Measurements from ENCODE around the gene VPS26A. TPM values are rescaled to one million over a fixed set of nuclear protein-coding genes. Genes with fewer than 3 reads are reported as not detected.

VPS26A gene
- total and polyA plus RNA-seq, 2 experiments from 2014 or later = 57.6 to 58.7 TPM

- Histone ChIP-seq H3K4me1 (ENCODE audit: insufficient read depth) (no peaks in the 10 kb centered on the region), H3K36me3 (replicated peaks; ENCODE audit: insufficient read depth, low read depth) (no peaks in the 10 kb centered on the region), H3K4me2 (no peak overlapping the region), H3K27me3 (no peaks in the 10 kb centered on the region), H3K4me3 (no peak overlapping the region), H3K79me2 (no peaks in the 10 kb centered on the region), H3K9me3 (ENCODE audit: low read depth) (no peaks in the 10 kb centered on the region), H3K9me2 (replicated peaks; ENCODE audit: insufficient read depth) (no peaks in the 10 kb centered on the region), H2AFZ (no peak overlapping the region), H3K27ac (no peak overlapping the region), H4K20me1 (ENCODE audit: insufficient read depth, poor library complexity, severe bottlenecking) (no peaks in the 10 kb centered on the region)
- no peak for DNase-seq (ENCODE audit: low spot score)
- TF ChIP-seq EZH2phosphoT487 (IDR thresholded peaks at IDR 0.05; ENCODE audit: low read depth, severe bottlenecking, unreplicated experiment) (no peak), EZH2 (IDR thresholded peaks at IDR 0.05; ENCODE audit: borderline replicate concordance) (no peak)
- TF ChIP-seq, protein P1, sequence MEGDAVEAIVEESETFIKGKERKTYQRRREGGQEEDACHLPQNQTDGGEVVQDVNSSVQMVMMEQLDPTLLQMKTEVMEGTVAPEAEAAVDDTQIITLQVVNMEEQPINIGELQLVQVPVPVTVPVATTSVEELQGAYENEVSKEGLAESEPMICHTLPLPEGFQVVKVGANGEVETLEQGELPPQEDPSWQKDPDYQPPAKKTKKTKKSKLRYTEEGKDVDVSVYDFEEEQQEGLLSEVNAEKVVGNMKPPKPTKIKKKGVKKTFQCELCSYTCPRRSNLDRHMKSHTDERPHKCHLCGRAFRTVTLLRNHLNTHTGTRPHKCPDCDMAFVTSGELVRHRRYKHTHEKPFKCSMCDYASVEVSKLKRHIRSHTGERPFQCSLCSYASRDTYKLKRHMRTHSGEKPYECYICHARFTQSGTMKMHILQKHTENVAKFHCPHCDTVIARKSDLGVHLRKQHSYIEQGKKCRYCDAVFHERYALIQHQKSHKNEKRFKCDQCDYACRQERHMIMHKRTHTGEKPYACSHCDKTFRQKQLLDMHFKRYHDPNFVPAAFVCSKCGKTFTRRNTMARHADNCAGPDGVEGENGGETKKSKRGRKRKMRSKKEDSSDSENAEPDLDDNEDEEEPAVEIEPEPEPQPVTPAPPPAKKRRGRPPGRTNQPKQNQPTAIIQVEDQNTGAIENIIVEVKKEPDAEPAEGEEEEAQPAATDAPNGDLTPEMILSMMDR (IDR thresholded peaks at IDR 0.05; ENCODE audit: poor library complexity) = no peak
- 58% methylated on average over 2 of the region's 2 CpGs for WGBS (ENCODE audit: low lambda C conversion rate, missing lambda C conversion rate)
Observed at GRCh38 chr10:69078311-69078710, 45.7 kb upstream of the VPS26A start.

- Histone ChIP-seq H3K79me2 (no peaks in the 10 kb centered on the region), H2AFZ (no peak overlapping the region), H3K4me3 (no peak overlapping the region), H3K9me2 (replicated peaks; ENCODE audit: insufficient read depth) (no peaks in the 10 kb centered on the region), H3K27me3 (no peaks in the 10 kb centered on the region), H3K4me2 (no peak overlapping the region), H3K4me1 (ENCODE audit: insufficient read depth) (no peaks in the 10 kb centered on the region), H4K20me1 (ENCODE audit: insufficient read depth, poor library complexity, severe bottlenecking) (no peaks in the 10 kb centered on the region), H3K36me3 (replicated peaks; ENCODE audit: insufficient read depth, low read depth) (no peaks in the 10 kb centered on the region), H3K27ac (no peak overlapping the region), H3K9me3 (ENCODE audit: low read depth) (no peaks in the 10 kb centered on the region)
- 81% methylated on average over 4 of the region's 4 CpGs for WGBS (ENCODE audit: low lambda C conversion rate, missing lambda C conversion rate)
- DNase-seq (ENCODE audit: low spot score) = no peak
- TF ChIP-seq EZH2 (IDR thresholded peaks at IDR 0.05; ENCODE audit: borderline replicate concordance) (no peak), EZH2phosphoT487 (IDR thresholded peaks at IDR 0.05; ENCODE audit: low read depth, severe bottlenecking, unreplicated experiment) (no peak)
- TF ChIP-seq, protein P1 (IDR thresholded peaks at IDR 0.05; ENCODE audit: poor library complexity) = no peak
Observed at GRCh38 chr10:69080226-69080625, 43.8 kb upstream of the VPS26A start.

DNA sequence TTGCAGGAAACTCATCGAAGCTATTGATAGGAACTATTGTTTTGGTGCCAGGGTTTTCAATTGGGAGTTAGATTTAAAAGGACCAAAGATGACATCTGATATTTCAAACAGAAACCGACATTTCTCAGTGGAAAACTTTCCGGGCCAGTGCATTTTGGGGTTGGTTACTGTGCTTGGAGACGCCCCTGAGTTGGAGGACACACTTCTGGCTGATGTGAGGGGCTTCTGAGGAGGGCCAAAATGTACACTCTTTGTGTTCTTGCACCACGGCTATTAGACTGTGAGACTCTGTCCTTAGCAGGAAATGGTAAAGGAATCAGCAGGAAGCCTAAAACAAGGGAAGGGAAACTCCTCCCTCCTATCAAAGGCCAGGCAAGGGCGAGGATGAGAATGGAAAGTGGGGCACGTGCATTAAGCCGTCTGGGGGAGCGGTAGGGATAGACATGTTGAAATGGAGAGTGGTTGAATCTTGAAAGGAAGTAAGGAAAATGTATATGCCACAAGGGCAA, 37.9 kb upstream of the VPS26A start:
- no peaks in the 10 kb centered on the region for H4K20me1 ChIP-seq (ENCODE audit: insufficient read depth, poor library complexity, severe bottlenecking)
- no peaks in the 10 kb centered on the region for H3K79me2 ChIP-seq
- TF ChIP-seq EZH2phosphoT487 (IDR thresholded peaks at IDR 0.05; ENCODE audit: low read depth, severe bottlenecking, unreplicated experiment) (no peak), EZH2 (IDR thresholded peaks at IDR 0.05; ENCODE audit: borderline replicate concordance) (no peak)
- TF ChIP-seq, protein P1 (IDR thresholded peaks at IDR 0.05; ENCODE audit: poor library complexity) = no peak
- H3K4me2 ChIP-seq = no peak overlapping the region
- H3K4me1 ChIP-seq (ENCODE audit: insufficient read depth) = no peaks in the 10 kb centered on the region
- H3K4me3 ChIP-seq = no peak overlapping the region
- DNase-seq (ENCODE audit: low spot score) = no peak
- H3K9me2 ChIP-seq (replicated peaks; ENCODE audit: insufficient read depth) = no peaks in the 10 kb centered on the region
- no peak overlapping the region for H2AFZ ChIP-seq
- no peaks in the 10 kb centered on the region for H3K9me3 ChIP-seq (ENCODE audit: low read depth)
- H3K27me3 ChIP-seq = no peaks in the 10 kb centered on the region
- 66% methylated on average over 9 of the region's 9 CpGs for WGBS (ENCODE audit: low lambda C conversion rate, missing lambda C conversion rate)
- no peaks in the 10 kb centered on the region for H3K36me3 ChIP-seq (replicated peaks; ENCODE audit: insufficient read depth, low read depth)
- H3K27ac ChIP-seq = no peak overlapping the region

Data from hepatocyte (in vitro differentiated cells).